M059J (cell line): Measurements from ENCODE around the gene NKD2. TPM values are rescaled to one million over a fixed set of nuclear protein-coding genes. Genes with fewer than 3 reads are reported as not detected.

Experiments
- DNase-seq: peaks from one replicate; pipeline ENCODE4 v3.0.0-alpha.2; 2012; ENCODE audit warnings: low read depth
- total RNA-seq: library from RNA; depleted of rRNA; stranded (reverse); fragments of >200 nt; shearing (Covaris generic); gene quantifications from 2 replicates; pipeline ENCODE4 v1.2.3, GENCODE V29; 2014

The NKD2 gene
- total RNA-seq, 1 experiment from 2014 or later: 0.32 TPM

DNA sequence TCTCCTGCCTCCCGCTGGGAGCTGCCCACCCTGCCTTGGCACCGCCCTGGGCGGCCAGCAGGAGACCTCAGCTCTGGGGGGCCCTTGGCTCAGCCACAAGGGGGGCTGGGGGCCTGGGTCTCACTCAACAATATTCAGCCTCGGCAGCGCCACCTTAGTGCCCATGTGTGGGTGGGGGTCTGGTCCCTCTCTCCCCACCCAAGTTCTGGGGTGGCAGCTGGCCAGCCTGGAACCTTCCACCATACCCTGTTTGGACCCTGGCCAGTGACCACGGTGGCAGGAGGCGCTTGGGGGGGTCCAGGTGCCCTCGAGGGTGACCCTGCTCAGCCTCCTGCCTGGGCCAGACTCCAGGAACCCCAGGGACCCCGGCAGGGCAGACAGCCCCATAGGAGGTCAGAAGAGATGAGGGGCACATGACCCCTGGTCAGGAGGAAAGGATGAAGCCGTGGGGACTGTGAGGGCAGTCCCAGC, 22.2 kb downstream of the NKD2 start:
- DNase-seq: no peak

- no peak for DNase-seq
These were observed 22.8 kb downstream of the NKD2 start for GRCh38 chr5:1031306-1031959.

DNA sequence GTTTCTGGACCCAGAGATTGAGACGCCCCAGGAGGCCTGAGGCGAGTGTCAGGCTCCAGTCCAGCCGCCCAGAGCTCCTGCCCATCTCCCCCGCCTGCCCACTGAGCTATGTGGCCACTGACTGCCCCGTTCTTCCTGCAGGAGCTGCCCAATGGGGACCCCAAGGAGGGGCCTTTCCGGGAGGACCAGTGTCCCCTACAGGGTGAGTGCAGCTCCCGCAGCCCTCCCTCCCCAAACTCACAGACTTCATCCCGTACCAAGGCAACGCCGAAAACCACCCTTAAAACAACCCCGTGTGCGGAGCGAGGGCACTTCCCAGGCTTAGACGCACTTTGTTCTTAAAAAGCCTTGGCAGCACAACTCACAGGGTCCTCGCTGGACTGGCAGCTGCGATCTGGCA, 23.4 kb downstream of the NKD2 start:
- no peak for DNase-seq

GRCh38 chr5:1032551-1033027, 24.0 kb downstream of the NKD2 start:
- DNase-seq: no peak

- DNase-seq: no peak
These were observed 24.6 kb downstream of the NKD2 start for GRCh38 chr5:1033178-1033577.

DNA sequence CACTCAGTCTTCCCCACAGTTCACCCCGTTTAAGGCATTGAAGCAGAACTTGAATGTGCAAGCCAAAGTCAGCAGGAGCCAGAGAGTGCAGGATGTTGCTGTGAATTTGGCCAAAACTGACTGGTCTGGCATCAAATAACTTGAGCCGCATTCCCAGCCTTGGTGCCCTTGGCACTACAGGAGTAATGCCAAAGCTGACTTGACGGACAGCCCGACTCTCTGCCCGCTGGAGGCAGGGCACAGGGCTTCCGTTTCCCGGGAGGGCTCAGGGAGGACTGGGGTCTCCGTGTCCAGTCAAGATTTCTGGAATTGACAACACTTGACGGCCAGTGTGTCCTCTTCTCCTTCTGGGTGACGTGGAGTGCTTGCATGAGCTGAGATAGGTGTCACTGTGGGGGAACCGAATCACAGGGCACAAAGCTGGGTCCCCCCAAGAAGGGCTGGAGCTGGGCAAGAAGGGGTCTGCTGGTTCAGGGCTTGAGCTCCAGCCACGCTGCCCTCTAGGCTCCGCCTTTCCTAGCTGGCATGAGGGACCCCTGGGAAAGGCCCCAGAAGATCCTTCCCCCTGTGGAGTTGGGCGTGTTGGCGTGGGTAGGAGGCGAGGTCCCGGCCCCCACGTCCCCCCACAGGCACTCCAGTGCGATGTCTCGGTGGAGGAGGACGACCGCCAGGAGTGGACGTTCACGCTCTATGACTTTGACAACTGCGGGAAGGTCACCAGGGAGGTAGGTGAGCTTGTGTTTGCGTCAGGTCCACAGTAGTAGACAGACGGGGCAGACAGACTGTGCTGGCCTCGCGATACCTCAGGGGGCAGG, 25.2 kb downstream of the NKD2 start:
- DNase-seq: no peak

GRCh38 chr5:1034421-1034905, 25.9 kb downstream of the NKD2 start:
- DNase-seq: no peak

- no peak for DNase-seq
These were observed 26.4 kb downstream of the NKD2 start for GRCh38 chr5:1034986-1035385.

GRCh38 chr5:1035421-1036405, 27.1 kb downstream of the NKD2 start:
- no peak for DNase-seq

DNA sequence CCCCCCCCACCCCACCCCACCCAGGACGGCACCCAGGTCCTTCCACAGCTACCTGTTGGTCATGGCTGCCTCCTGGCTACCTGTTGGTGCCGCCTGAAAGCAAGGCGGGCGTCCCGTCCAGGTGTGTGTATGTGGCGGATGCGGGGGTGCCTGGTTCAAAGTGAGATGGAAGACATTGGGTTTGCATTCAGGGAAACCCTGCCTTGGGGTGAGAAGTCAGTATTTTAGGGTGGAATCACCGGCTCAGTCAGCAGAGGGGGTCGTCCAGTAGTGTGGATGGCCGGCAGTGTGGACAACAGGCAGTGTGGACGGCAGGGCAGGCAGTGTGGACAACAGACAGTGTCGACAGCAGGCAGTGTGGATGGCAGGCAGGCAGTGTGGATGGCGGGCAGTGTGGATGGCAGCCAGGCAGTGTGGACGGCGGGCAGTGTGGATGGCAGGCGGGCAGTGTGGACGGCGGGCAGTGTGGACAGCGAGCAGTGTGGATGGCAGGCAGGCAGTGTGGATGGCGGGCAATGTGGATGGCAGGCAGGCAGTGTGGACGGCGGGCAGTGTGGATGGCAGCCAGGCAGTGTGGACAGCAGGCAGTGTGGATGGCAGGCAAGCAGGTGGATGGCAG, 28.0 kb downstream of the NKD2 start:
- no peak for DNase-seq

GRCh38 chr5:1037123-1037670, 28.6 kb downstream of the NKD2 start:
- DNase-seq: no peak

- DNase-seq: no peak
These were observed 29.2 kb downstream of the NKD2 start for GRCh38 chr5:1037671-1038416.

DNA sequence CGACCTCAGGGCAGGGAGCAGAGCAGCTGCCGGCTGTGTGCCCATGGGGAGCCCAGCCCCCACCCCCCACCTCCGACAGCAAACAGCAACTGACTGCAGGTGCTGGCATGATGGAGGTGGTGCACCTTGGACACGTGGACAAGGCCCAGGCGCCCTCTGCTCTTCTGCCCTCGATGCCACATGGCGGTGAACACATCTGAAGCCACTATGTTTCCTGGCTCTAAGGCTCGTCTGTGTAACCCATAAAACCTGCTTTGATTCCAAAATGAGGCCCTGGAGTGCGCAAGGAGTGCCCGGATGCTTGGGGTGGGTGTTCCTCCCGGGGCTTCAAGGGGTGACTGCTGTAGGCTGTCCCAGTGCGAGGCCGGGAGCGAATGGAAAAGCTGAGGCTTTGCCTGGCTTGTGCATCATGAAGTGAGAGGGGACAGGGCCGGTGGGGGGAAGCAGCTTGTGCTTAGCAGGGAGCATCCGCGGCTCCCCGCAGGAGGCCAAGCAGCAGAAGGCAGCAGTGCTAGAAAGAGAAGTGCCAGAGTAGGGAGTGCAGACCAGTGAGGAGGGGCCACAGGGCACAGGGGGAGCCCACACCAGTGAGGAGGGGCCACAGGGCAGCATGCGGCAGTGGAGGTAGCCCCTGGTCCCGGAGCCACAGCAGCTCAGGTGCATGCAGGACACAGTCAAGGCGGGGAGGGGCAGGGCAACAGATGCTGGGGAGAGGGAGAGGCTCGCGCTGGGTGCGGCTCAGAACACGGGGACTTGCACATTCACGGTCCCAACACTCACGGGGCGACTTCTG, 30.0 kb downstream of the NKD2 start:
- no peak for DNase-seq

DNA sequence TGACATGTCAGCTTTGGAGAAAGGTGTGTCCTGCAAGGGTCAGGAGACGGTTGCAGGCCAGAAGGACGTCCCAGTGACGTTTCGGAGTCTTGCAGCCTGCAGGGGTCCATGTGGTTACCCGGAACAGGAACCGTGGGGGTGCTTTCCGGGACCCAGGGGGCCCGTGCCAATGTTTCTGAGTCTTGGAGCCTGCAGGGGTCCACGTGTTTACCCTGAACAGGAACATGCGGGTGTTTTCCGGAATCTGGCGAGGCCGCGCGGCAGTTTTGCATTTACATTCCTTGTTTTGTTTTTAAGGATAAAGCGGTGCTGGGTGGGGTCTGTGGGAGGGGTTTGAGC, 30.6 kb downstream of the NKD2 start:
- DNase-seq: no peak

- DNase-seq: no peak
These were observed 31.2 kb downstream of the NKD2 start for GRCh38 chr5:1039706-1040260.

DNA sequence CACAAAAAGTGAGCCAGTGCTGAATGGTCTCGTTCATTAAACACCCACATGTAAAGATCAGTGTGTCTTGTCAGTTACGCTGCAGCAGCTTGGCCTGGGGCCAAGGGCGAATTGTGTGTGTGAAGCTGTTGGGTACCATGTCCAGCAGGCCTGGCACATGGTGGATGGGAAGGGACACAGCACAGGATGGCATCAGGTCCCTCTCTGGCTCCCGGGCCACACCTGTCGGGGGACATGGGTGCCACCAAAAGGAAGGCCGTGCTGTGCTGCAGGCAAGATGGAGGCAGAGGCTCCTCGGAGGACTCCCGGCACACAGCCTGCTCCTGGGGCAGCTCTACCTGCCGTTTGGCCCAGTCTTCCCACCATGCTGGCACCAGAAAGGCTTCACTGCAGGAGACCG, 32.0 kb downstream of the NKD2 start:
- no peak for DNase-seq

GRCh38 chr5:1041225-1042143, 32.9 kb downstream of the NKD2 start:
- DNase-seq: no peak

- no peak for DNase-seq
These were observed 34.0 kb downstream of the NKD2 start for GRCh38 chr5:1042626-1043025.
